ENCODE data around the gene PIH1D2.
"Not testable (repeated sequence)": the region's sequence is repeated elsewhere in the genome, so short reads cannot be mapped to it uniquely, and the experiment has no call there.

The PIH1D2 gene, protein sequence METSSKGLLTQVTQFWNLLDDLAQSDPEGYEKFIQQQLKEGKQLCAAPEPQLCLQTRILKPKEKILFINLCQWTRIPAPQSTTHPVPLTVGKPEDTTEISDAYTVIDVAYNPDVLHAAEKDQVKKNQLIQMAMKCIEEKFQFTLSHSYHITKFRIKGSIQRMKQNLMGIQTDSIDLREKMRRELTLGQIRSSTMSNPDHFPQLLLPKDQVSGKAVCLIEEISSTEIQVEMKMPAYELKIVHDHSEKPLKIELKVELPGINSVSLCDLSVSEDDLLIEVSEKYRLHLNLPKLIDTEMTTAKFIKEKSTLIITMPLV

GRCh38 chr11:112073941-112074811 is at the start of gene PIH1D2, which contains the start of gene NKAPD1:
Gene PIH1D2, minus strand, starts transcription at chr11:112074017. Its CDS starts 843 bp downstream, at chr11:112073174.
Gene NKAPD1, plus strand, starts transcription at chr11:112074299. Its CDS starts 1,276 bp downstream, at chr11:112075575.
- DNase-seq: peak; percentile 82
- in situ Hi-C loops (cut with HindIII; ENCODE audit: low pct_ligation_motif_present, low pct_unique_long_range_greater_than_20kb, low sequenced_read_pairs): no loop called here

- in situ Hi-C loops (cut with HindIII; ENCODE audit: low pct_ligation_motif_present, low pct_unique_long_range_greater_than_20kb, low sequenced_read_pairs): no loop called here
Observed at GRCh38 chr11:112123129-112123528, 49.3 kb upstream of the PIH1D2 start.

GRCh38 chr11:112121981-112122615 is 48.3 kb upstream of the PIH1D2 start:
- DNase-seq: no peak
- in situ Hi-C loops (cut with HindIII; ENCODE audit: low pct_ligation_motif_present, low pct_unique_long_range_greater_than_20kb, low sequenced_read_pairs): no loop called here

More at GRCh38 chr11:112123129-112123528, 49.3 kb upstream of the PIH1D2 start:
- DNase-seq: no peak

DNA sequence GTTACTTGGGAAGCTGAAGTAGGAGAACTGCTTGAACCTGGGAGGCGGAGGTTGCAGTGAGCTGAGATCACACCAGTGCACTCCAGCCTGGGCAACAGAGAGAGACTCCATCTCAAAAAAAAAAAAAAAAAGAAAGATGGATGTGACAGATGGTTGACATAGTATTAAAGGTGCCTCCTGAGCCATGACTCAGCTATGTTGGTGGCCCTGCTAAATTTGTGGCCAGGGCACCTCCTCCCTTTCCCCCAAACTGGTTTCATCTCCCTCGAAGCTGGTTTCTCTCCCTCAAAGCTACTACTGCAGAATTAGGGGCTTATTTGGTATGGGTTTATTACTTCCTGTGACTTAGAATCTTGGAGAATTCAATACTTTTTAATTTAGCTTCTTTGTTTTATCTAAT is 44.4 kb upstream of the PIH1D2 start:
- in situ Hi-C loops (cut with HindIII; ENCODE audit: low pct_ligation_motif_present, low pct_unique_long_range_greater_than_20kb, low sequenced_read_pairs): no loop called here
- DNase-seq: no peak

- DNase-seq: no peak
- in situ Hi-C loops (cut with HindIII; ENCODE audit: low pct_ligation_motif_present, low pct_unique_long_range_greater_than_20kb, low sequenced_read_pairs): no loop called here
Observed at GRCh38 chr11:112115386-112115785, 41.6 kb upstream of the PIH1D2 start.

GRCh38 chr11:112114460-112114859 is 40.6 kb upstream of the PIH1D2 start:
- DNase-seq: no peak
- in situ Hi-C loops (cut with HindIII; ENCODE audit: low pct_ligation_motif_present, low pct_unique_long_range_greater_than_20kb, low sequenced_read_pairs): no loop called here

DNA sequence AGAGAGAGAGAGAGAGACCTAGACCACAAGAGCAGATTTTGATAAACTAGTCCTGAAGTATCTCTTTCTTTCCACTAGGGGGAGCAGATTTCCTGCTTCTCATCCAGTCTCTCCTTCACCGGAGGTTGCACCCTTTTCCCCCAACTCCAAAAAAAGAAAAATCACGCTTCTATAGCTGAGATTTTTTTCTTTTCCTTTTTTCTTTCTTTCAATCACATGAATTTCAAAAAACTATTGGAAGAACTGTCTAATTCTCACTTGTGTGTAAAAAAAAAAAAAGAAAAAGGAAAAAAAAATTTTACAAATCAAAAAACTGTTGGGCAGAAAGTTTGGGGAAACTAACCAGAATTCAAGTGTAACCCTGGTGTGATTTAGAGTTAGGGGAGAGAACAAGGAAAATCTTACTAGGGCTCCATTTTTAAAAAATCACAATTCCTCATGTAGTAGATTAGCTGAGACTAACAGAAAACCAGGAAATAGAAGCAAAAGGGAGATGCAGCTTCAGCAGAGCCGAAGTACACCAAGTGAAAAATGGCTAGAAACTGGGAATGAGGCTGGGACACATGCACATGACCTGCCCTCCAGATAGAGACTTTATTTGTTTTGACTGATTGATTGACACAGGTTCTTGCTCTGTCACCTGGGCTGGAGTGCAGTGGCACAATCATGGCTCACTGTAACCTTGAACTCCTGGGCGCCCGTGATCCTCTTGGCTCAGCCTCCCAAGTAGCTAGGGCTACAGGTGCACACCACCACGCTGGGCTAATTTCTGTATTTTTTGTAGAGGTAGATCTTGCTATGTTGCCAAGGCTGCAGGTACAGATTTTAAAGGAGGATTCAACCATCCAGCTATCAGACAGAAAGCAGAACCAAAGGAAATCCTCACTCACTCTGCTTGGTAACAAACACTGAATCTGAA is 40.0 kb upstream of the PIH1D2 start:
- peak; percentile 72 for DNase-seq
- in situ Hi-C loops (cut with HindIII; ENCODE audit: low pct_ligation_motif_present, low pct_unique_long_range_greater_than_20kb, low sequenced_read_pairs): no loop called here

GRCh38 chr11:112106070-112106469 is 32.3 kb upstream of the PIH1D2 start:
- in situ Hi-C loops (cut with HindIII; ENCODE audit: low pct_ligation_motif_present, low pct_unique_long_range_greater_than_20kb, low sequenced_read_pairs): no loop called here
- no peak for DNase-seq

GRCh38 chr11:112103446-112103845 is 29.6 kb upstream of the PIH1D2 start:
- DNase-seq: no peak
- in situ Hi-C loops (cut with HindIII; ENCODE audit: low pct_ligation_motif_present, low pct_unique_long_range_greater_than_20kb, low sequenced_read_pairs): no loop called here

DNA sequence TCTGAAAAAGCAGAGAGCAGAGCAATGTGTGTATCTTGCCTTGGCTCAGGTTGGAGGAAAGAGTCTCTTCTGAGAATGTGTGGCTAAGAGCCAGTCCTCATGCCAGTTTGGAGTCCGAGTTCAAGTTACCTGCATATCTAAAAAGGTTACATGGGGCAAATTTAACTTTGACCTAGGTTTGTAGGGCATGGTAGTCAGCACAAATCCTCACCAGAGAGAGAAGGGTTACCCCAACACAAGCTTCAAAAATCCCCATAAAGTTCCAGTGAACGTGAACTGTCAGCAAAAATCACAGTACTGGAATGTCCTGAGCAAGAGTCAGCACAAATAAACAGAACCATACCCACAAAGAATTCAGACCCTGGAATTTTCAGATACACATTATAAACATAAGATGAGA is 26.6 kb upstream of the PIH1D2 start:
- no peak for DNase-seq
- in situ Hi-C loops (cut with HindIII; ENCODE audit: low pct_ligation_motif_present, low pct_unique_long_range_greater_than_20kb, low sequenced_read_pairs): no loop called here

GRCh38 chr11:112097734-112098528 is 24.1 kb upstream of the PIH1D2 start:
- in situ Hi-C loops (cut with HindIII; ENCODE audit: low pct_ligation_motif_present, low pct_unique_long_range_greater_than_20kb, low sequenced_read_pairs): no loop called here

GRCh38 chr11:112096194-112096593 is 22.4 kb upstream of the PIH1D2 start:
- DNase-seq: no peak
- in situ Hi-C loops (cut with HindIII; ENCODE audit: low pct_ligation_motif_present, low pct_unique_long_range_greater_than_20kb, low sequenced_read_pairs): no loop called here

More at GRCh38 chr11:112097734-112098528, 24.1 kb upstream of the PIH1D2 start:
- DNase-seq: no peak

DNA sequence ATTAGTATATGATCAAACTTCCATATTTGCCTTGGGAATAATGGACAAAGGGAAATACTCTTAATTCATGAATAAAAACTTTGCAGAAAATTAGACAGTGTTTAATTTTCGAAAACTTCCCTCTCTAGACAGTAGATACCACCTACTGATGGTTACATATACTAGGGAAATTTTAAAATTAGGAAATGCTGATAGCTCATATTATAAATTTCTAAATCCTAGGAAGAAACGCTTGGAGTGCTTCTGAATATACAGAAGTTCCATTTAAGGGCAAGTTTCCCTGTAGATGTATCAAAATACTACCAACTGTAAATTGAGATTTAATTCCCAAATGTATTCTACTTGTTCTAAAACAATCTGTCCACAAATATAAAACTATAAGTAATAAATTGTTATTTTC is 21.5 kb upstream of the PIH1D2 start:
- DNase-seq; in situ Hi-C loops (cut with HindIII; ENCODE audit: low pct_ligation_motif_present, low pct_unique_long_range_greater_than_20kb, low sequenced_read_pairs): not testable (repeated sequence)

- DNase-seq: peak; percentile 2
- in situ Hi-C loops (cut with HindIII; ENCODE audit: low pct_ligation_motif_present, low pct_unique_long_range_greater_than_20kb, low sequenced_read_pairs): no loop called here
Observed at GRCh38 chr11:112087212-112087611, 13.4 kb upstream of the PIH1D2 start.

DNA sequence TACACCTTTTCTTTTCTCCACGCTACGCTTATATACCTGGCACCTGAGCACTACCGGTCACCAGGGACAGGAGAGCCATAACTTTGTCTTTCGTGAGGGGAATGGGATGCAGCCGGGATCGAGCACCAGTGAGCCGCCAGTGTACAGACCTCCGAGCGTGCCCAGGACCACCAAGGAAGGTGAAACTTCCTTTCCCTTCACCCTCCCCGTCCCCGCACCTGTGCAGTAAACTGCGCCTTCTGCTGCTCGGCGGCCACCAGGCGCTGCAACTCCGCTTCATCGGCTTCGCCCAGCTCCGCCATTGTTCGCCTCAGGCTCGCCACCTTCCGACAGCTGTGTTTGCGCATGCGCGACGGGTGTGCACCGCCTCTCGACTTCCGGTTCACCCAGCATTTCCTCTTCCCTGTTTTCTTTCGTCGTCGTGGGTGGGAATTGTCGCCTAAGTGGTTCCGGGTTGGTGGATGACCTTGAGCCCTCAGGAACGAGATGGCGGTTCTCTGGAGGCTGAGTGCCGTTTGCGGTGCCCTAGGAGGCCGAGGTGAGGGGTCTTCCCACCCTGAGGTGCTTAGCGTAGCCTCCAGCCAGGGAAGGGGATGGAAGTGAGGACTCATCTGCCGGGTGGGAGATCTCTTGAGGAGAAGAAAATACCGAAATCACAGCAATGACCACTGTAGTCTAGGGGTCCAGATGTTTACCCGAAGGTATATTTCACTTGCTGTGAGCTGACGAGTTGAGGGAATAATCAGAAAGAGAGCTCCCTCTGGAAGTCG is 12.8 kb upstream of the PIH1D2 start, which contains the start of the genes SDHD and TIMM8B:
Gene SDHD, plus strand, starts transcription at position 452 of the 770 bp plus-strand sequence. Its CDS starts 35 bp downstream, at position 487.
Gene TIMM8B, minus strand, starts transcription at position 335 of the 770 bp plus-strand sequence. Its CDS starts 33 bp downstream, at position 302.
- in situ Hi-C loops (cut with HindIII; ENCODE audit: low pct_ligation_motif_present, low pct_unique_long_range_greater_than_20kb, low sequenced_read_pairs): no loop called here
- DNase-seq: peak; percentile 96

DNA sequence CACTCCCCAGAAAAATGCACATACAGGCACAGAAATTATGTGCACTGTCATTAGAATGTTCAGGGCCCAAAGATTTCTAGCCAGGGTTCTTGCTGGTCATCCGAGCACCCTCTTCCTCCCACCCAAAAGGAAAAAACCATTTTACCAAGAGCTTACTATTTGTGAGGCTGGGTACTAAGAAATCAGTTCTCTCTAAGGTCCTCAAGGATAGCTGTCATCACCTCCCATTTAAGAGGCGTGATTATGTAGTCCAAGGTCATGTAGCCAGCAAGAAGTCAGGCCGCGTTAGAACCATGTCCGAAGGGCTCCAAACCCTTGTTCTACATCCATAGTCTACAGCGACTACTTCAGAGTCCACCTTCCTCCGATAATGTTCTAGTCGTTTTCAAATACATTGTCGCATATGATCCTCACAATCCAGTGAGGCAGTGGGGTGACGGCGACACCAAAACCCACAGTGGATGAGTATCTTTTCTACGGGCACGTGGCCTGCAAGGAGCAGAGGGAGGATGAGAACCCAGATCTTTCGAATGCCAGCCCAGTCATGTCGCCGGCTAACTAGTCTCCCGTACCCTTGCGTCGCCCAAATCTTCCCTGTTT is 12.1 kb upstream of the PIH1D2 start:
- in situ Hi-C loops (cut with HindIII; ENCODE audit: low pct_ligation_motif_present, low pct_unique_long_range_greater_than_20kb, low sequenced_read_pairs): no loop called here
- peak; percentile 26 for DNase-seq

Measured in ACHN (cell line).